Mesothelial cell of epicardium (in vitro differentiated cells): ENCODE data around the gene JARID2. TPM values are rescaled to one million over a fixed set of nuclear protein-coding genes. Genes with fewer than 3 reads are reported as not detected.

Experiments
- DNase-seq, 2 experiments: peaks; one replicate each; pipeline ENCODE4 v3.0.0; 2021; ENCODE audit warnings: low spot score in 2 of 2; ENCODE audit not compliant: unreplicated experiment in 2 of 2
- H3K27ac Mint-ChIP-seq: 2 replicates; pipeline ENCODE4 v1.8.0; 2021; ENCODE audit warnings: mixed read lengths
- H3K27me3 Mint-ChIP-seq: 2 replicates; pipeline ENCODE4 v1.8.0; 2021; ENCODE audit warnings: low read depth, mixed read lengths
- H3K36me3 Mint-ChIP-seq: 2 replicates; pipeline ENCODE4 v1.8.0; 2021; ENCODE audit warnings: mixed read lengths
- H3K4me1 Mint-ChIP-seq: 2 replicates; pipeline ENCODE4 v1.8.0; 2021; ENCODE audit warnings: mixed read lengths
- H3K4me3 Mint-ChIP-seq: 2 replicates; pipeline ENCODE4 v1.8.0; 2021; ENCODE audit warnings: mild to moderate bottlenecking, moderate library complexity, mixed read lengths
- H3K9me3 Mint-ChIP-seq: 2 replicates; pipeline ENCODE4 v1.8.0; 2021; ENCODE audit warnings: mixed read lengths
- total RNA-seq: library from RNA; stranded (reverse); gene quantifications from 3 replicates; pipeline ENCODE4 v1.2.1, GENCODE V29; 2021
- TF ChIP-seq, protein P1 (sequence below): fragments of 200-600 bp; sonication (generic); IDR thresholded peaks from one replicate; pipeline ENCODE4 v1.5.0; 2021; ENCODE audit warnings: antibody characterized with exemption; ENCODE audit not compliant: unreplicated experiment

JARID2 gene
- total RNA-seq, 1 donor from 2014 or later: 35.3 TPM

DNA sequence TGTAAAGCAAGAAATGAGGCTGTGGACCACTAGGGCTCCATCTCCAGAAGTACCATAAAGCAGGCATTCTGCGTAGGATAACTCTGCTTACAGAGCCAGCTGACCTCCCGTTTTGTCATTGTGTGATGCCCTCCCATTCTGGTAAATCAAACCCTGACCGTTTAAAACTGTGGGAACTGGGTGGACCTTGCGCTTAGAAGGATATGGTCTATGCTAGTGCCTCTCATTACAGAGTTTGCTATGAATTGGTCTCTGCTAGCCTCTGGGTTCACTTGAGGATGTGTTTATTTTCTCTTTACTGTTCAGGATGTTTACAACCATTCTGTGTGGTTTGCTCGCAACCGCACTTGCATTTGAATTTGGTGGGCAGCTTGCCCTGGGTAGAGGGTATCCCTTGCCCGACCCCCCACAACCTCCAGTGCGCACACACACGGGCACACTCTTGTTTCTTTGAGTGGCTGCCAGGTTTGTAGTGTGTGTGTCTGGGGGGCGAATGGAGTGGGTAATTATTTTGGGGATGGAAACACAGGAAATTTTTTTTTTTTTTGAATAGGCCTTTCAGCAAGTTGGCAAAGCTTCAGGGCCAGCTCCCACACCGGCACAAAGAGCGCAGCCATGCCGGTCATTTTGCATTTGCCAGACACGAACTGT is 198.3 kb downstream of the JARID2 start:
- DNase-seq: no peak
- peak overlapping the region; percentile 23 for H3K27ac Mint-ChIP-seq
- no peaks in the 10 kb centered on the region for H3K9me3 Mint-ChIP-seq
- no peaks in the 10 kb centered on the region for H3K27me3 Mint-ChIP-seq
- no peaks in the 10 kb centered on the region for H3K36me3 Mint-ChIP-seq
- TF ChIP-seq, protein P1, sequence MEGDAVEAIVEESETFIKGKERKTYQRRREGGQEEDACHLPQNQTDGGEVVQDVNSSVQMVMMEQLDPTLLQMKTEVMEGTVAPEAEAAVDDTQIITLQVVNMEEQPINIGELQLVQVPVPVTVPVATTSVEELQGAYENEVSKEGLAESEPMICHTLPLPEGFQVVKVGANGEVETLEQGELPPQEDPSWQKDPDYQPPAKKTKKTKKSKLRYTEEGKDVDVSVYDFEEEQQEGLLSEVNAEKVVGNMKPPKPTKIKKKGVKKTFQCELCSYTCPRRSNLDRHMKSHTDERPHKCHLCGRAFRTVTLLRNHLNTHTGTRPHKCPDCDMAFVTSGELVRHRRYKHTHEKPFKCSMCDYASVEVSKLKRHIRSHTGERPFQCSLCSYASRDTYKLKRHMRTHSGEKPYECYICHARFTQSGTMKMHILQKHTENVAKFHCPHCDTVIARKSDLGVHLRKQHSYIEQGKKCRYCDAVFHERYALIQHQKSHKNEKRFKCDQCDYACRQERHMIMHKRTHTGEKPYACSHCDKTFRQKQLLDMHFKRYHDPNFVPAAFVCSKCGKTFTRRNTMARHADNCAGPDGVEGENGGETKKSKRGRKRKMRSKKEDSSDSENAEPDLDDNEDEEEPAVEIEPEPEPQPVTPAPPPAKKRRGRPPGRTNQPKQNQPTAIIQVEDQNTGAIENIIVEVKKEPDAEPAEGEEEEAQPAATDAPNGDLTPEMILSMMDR: no peak
- H3K4me3 Mint-ChIP-seq: no peak overlapping the region
- H3K4me1 Mint-ChIP-seq: peaks cover 65% of the 10 kb centered on the region

DNA sequence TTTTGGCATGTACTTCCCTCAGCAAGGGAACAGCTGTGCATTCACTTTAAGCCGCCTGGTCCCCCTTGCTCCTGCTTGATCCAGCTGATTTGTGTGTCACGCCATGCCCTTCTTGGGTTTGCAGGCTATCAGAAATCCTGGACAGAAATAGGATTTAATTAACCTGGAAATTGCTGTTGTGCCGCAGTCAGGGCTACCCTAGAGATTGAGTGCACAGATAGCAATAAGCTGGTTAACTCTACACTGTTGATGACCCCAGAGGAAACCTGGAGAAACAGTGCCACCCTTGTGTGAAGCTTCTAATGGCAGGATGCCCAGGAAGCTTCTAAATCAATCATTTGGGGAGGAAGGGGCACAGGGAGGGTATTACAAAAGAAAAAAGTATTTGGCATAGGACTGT is 199.0 kb downstream of the JARID2 start:
- TF ChIP-seq, protein P1: no peak
- no peak overlapping the region for H3K27ac Mint-ChIP-seq
- no peak for DNase-seq

DNA sequence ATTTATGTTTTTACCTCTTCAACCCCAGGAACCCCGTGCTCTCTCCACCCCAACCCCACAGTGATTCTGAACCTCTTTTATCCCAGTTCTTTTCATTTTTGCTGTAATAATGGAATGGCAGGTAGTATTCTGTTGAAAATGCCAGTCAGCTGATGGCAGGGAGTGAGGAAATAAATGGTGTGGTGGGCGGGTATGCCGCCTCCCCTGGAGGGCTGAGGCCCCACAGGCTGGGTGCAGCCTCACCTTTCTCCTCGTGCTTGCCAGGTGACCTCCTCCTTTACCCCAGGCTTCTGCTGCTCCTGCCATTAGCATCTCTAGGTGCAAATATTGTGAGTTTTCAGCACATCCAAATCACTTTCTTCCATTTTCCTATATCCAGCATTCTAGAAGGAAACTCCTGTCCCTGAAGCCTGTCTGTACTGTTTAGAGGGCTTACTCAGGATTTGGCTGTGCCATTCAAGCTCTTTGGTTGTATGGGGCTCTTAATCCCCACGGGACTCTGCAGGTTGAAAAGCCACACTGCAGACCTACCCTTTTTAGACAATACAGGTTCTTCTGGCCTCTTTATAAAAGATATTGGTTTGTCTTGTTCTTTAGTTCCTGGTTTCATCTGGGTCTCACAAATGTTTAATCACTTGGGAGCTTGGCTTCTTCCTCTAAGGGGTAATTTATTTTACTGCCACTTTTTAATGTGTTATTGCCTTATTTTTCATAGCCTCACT is 201.8 kb downstream of the JARID2 start:
- Mint-ChIP-seq H3K36me3 (peaks cover 5% of the 10 kb centered on the region), H3K9me3 (no peaks in the 10 kb centered on the region), H3K4me3 (no peak overlapping the region), H3K27ac (no peak overlapping the region), H3K4me1 (peaks cover 41% of the 10 kb centered on the region), H3K27me3 (no peaks in the 10 kb centered on the region)
- TF ChIP-seq, protein P1: no peak
- DNase-seq: no peak

More for the DNA sequence above, 199.0 kb downstream of the JARID2 start:
- H3K9me3 Mint-ChIP-seq: no peaks in the 10 kb centered on the region
- H3K4me1 Mint-ChIP-seq: peaks cover 61% of the 10 kb centered on the region
- no peak overlapping the region for H3K4me3 Mint-ChIP-seq
- H3K27me3 Mint-ChIP-seq: no peaks in the 10 kb centered on the region
- no peaks in the 10 kb centered on the region for H3K36me3 Mint-ChIP-seq

DNA sequence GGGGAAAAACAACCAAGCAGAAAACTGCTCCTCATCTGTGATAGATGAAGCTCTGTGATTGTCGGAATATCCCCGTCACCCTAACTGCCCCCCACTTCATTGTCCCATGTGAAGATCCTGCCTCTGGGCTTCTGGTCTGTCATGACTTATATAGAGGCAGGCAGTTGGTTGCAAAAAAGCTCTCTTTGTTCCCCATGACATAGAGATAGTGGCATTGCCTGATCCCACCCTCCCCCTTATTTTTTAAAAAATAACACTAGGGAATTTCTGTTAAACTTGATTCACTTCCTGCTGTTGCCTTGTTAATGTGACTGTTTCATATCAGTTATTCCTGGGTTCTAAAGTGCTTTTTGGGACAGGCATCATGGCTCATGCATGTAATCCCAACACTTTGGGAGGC is 203.1 kb downstream of the JARID2 start:
- TF ChIP-seq, protein P1: no peak

DNA sequence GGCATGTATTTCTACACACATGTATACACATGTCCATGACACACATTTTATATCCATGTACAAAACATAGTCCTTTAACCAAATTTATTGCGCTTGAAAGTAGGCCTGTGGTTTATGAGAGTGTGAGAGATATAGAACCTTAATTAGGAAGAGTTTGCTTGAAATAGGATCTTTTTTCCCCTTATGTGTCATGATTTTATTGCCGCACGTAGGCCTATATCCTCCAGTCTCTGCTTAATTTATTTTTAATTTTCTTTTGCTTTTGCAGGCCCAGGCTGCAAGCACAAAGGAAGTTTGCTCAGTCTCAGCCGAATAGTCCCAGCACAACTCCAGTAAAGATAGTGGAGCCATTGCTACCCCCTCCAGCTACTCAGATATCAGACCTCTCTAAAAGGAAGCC is 205.9 kb downstream of the JARID2 start:
- Mint-ChIP-seq H3K27ac (no peak overlapping the region), H3K4me3 (no peak overlapping the region), H3K9me3 (no peaks in the 10 kb centered on the region), H3K36me3 (peaks cover 24% of the 10 kb centered on the region), H3K27me3 (no peaks in the 10 kb centered on the region), H3K4me1 (peaks cover 28% of the 10 kb centered on the region)
- no peak for DNase-seq
- TF ChIP-seq, protein P1: no peak

More for the DNA sequence above, 203.1 kb downstream of the JARID2 start:
- H3K4me1 Mint-ChIP-seq: peaks cover 35% of the 10 kb centered on the region
- H3K27ac Mint-ChIP-seq: no peak overlapping the region
- H3K27me3 Mint-ChIP-seq: no peaks in the 10 kb centered on the region
- no peaks in the 10 kb centered on the region for H3K9me3 Mint-ChIP-seq
- DNase-seq: no peak
- no peak overlapping the region for H3K4me3 Mint-ChIP-seq
- peaks cover 17% of the 10 kb centered on the region for H3K36me3 Mint-ChIP-seq
